Endodermal cell (in vitro differentiated cells): ENCODE measurements around the gene INF2. TPM values are rescaled to one million over a fixed set of nuclear protein-coding genes. Genes with fewer than 3 reads are reported as not detected.

ENCODE experiments used
- DNase-seq: peaks from one replicate; pipeline ENCODE4 v3.0.0-alpha.2; 2017
- H3K27ac ChIP-seq: 2 replicates; pipeline ENCODE4 v1.5.1; 2013; ENCODE audit warnings: mild to moderate bottlenecking, low read depth, low read length, moderate library complexity
- H3K27me3 ChIP-seq: 2 replicates; pipeline ENCODE4 v1.6.1; 2013; ENCODE audit warnings: mild to moderate bottlenecking, low read length, moderate library complexity; ENCODE audit not compliant: insufficient read depth, control insufficient read depth, poor library complexity, severe bottlenecking
- H3K36me3 ChIP-seq: 2 replicates; pipeline ENCODE4 v1.7.0; 2013; ENCODE audit warnings: mild to moderate bottlenecking, low read length, moderate library complexity; ENCODE audit not compliant: control insufficient read depth, insufficient read depth
- H3K4me1 ChIP-seq: one replicate; pipeline ENCODE4 v1.7.0; 2013; ENCODE audit warnings: low read length; ENCODE audit not compliant: control insufficient read depth, insufficient read depth
- H3K4me3 ChIP-seq: 2 replicates; pipeline ENCODE4 v1.5.1; 2013; ENCODE audit warnings: mild to moderate bottlenecking, low read length, moderate library complexity
- H3K9ac ChIP-seq: 2 replicates; pipeline ENCODE4 v1.6.1; 2013; ENCODE audit warnings: mild to moderate bottlenecking, low read length, moderate library complexity; ENCODE audit not compliant: poor library complexity, severe bottlenecking; ENCODE audit errors: extremely low read depth
- H3K9me3 ChIP-seq: 2 replicates; pipeline ENCODE4 v1.6.1; 2013; ENCODE audit warnings: mild to moderate bottlenecking, low read length, moderate library complexity; ENCODE audit not compliant: control insufficient read depth
- H3K27ac Mint-ChIP-seq: 2 replicates; pipeline ENCODE4 v1.8.0; 2020; ENCODE audit warnings: mixed read lengths
- H3K27me3 Mint-ChIP-seq: 2 replicates; pipeline ENCODE4 v1.8.0; 2021; ENCODE audit warnings: mild to moderate bottlenecking, mixed read lengths; ENCODE audit not compliant: insufficient read depth
- H3K36me3 Mint-ChIP-seq: 2 replicates; pipeline ENCODE4 v1.8.0; 2020; ENCODE audit warnings: low read depth, mixed read lengths
- H3K4me1 Mint-ChIP-seq: 2 replicates; pipeline ENCODE4 v1.8.0; 2020; ENCODE audit warnings: mixed read lengths
- H3K4me3 Mint-ChIP-seq: 2 replicates; pipeline ENCODE4 v1.8.0; 2020; ENCODE audit warnings: mild to moderate bottlenecking, moderate library complexity, mixed read lengths
- H3K9me3 Mint-ChIP-seq: 2 replicates; pipeline ENCODE4 v1.8.0; 2020; ENCODE audit warnings: mild to moderate bottlenecking, mixed read lengths
- CTCF ChIP-seq: fragments of 200-600 bp; sonication (generic); conservative IDR thresholded peaks from 2 replicates; pipeline ENCODE4 v1.5.0; 2021; ENCODE audit warnings: antibody characterized with exemption, mild to moderate bottlenecking
- WGBS, 2 experiments: methylation state at CpG; one replicate each; pipeline versions ENCODE4 v1.1.5 to v1.1.7; 2013; ENCODE audit warnings: missing lambda C conversion rate in 2 of 2, mixed read lengths in 1 of 2; ENCODE audit not compliant: insufficient coverage in 1 of 2, insufficient read length in 1 of 2; 5-methylcytosine and 5-hydroxymethylcytosine counted together
- total RNA-seq, 2 donors: library from RNA; stranded (reverse); fragmentation: NEBNext Ultra II Directional in 1 of 2; extraction: Animal tissue kit (Norgen Biotek cat#: 25700) in 1 of 2; gene quantifications; 2 replicates in 1 of 2; 3 replicates in 1 of 2; pipeline ENCODE4 v1.2.1, GENCODE V29; 2021

INF2 gene
- total RNA-seq, 2 donors from 2014 or later: 99.7 to 114 TPM

GRCh38 chr14:104675447-104675846 is 14.0 kb upstream of the INF2 start:
- no peak overlapping the region for H3K27ac ChIP-seq
- Mint-ChIP-seq H3K27ac (no peak overlapping the region), H3K4me3 (no peak overlapping the region), H3K27me3 (peaks cover 4% of the 10 kb centered on the region), H3K36me3 (no peaks in the 10 kb centered on the region), H3K9me3 (no peaks in the 10 kb centered on the region), H3K4me1 (peaks cover 28% of the 10 kb centered on the region)
- no peak for TF ChIP-seq CTCF
- no peaks in the 10 kb centered on the region for H3K36me3 ChIP-seq
- peaks cover 18% of the 10 kb centered on the region for H3K4me1 ChIP-seq
- no peaks in the 10 kb centered on the region for H3K27me3 ChIP-seq
- no peak for DNase-seq
- no peak overlapping the region for H3K9ac ChIP-seq
- 92 to 96% methylated on average over 2 of the region's 2 CpGs for WGBS, 2 experiments
- H3K9me3 ChIP-seq: no peaks in the 10 kb centered on the region
- no peak overlapping the region for H3K4me3 ChIP-seq

- H3K4me3 Mint-ChIP-seq: peak overlapping the region; percentile 67
Observed at GRCh38 chr14:104676130-104676693, 13.2 kb upstream of the INF2 start.

GRCh38 chr14:104676694-104677511 is 12.5 kb upstream of the INF2 start:
- peak overlapping the region; percentile 98 for H3K27ac Mint-ChIP-seq
- no peak for TF ChIP-seq CTCF
- H3K9ac ChIP-seq: peak overlapping the region; percentile 90
- H3K9me3 Mint-ChIP-seq: no peaks in the 10 kb centered on the region
- 20 to 29% methylated on average over 5 to 24 of the region's 29 CpGs for WGBS, 2 experiments
- H3K27me3 ChIP-seq: no peaks in the 10 kb centered on the region
- H3K4me1 Mint-ChIP-seq: peaks cover 42% of the 10 kb centered on the region
- H3K4me3 ChIP-seq: peak overlapping the region; percentile 79
- no peaks in the 10 kb centered on the region for H3K36me3 Mint-ChIP-seq
- no peaks in the 10 kb centered on the region for H3K9me3 ChIP-seq
- peak overlapping the region; percentile 67 for H3K4me3 Mint-ChIP-seq
- H3K36me3 ChIP-seq: no peaks in the 10 kb centered on the region
- peak overlapping the region; percentile 92 for H3K27ac ChIP-seq
- peak; percentile 86 for DNase-seq
- peaks cover 18% of the 10 kb centered on the region for H3K4me1 ChIP-seq
- H3K27me3 Mint-ChIP-seq: no peaks in the 10 kb centered on the region

More at GRCh38 chr14:104676130-104676693, 13.2 kb upstream of the INF2 start:
- no peaks in the 10 kb centered on the region for H3K9me3 Mint-ChIP-seq
- H3K4me1 ChIP-seq: peaks cover 18% of the 10 kb centered on the region
- H3K27ac ChIP-seq: no peak overlapping the region
- H3K36me3 Mint-ChIP-seq: no peaks in the 10 kb centered on the region
- H3K4me1 Mint-ChIP-seq: peaks cover 35% of the 10 kb centered on the region
- H3K27me3 Mint-ChIP-seq: peaks cover 4% of the 10 kb centered on the region
- no peak for TF ChIP-seq CTCF
- 88 to 98% methylated on average over 5 to 7 of the region's 7 CpGs for WGBS, 2 experiments
- H3K36me3 ChIP-seq: no peaks in the 10 kb centered on the region
- no peak overlapping the region for H3K27ac Mint-ChIP-seq
- DNase-seq: no peak
- H3K9me3 ChIP-seq: no peaks in the 10 kb centered on the region
- H3K9ac ChIP-seq: no peak overlapping the region
- H3K4me3 ChIP-seq: no peak overlapping the region
- no peaks in the 10 kb centered on the region for H3K27me3 ChIP-seq
